T-helper 1 cell treated with Interleukin-12 subunit alpha and Interleukin-12 subunit beta and Interleukin-4 antibody, amounts not matched to agents 30 μg/mL and 1 μg/mL, for 36 hours (primary cell): ENCODE results near the gene ARHGAP40.

Experiments
- H3K27ac Mint-ChIP-seq: one replicate; pipeline ENCODE4 v1.8.0; 2021; ENCODE audit warnings: mild to moderate bottlenecking, mixed read lengths
- H3K27me3 Mint-ChIP-seq: one replicate; pipeline ENCODE4 v1.8.0; 2021; ENCODE audit warnings: low read depth, mixed read lengths
- H3K36me3 Mint-ChIP-seq: one replicate; pipeline ENCODE4 v1.8.0; 2021; ENCODE audit warnings: low read depth, mixed read lengths
- H3K4me1 Mint-ChIP-seq: one replicate; pipeline ENCODE4 v1.8.0; 2021; ENCODE audit warnings: low read depth, mixed read lengths
- H3K4me3 Mint-ChIP-seq: one replicate; pipeline ENCODE4 v1.8.0; 2021; ENCODE audit warnings: mild to moderate bottlenecking, moderate library complexity, mixed read lengths
- H3K9me3 Mint-ChIP-seq: one replicate; pipeline ENCODE4 v1.8.0; 2021; ENCODE audit warnings: mixed read lengths

Gene ARHGAP40

GRCh38 chr20:38665094-38665493 lies 63.5 kb downstream of the ARHGAP40 start:
- Mint-ChIP-seq H3K27ac (no peak overlapping the region), H3K4me1 (no peaks in the 10 kb centered on the region), H3K36me3 (no peaks in the 10 kb centered on the region), H3K27me3 (peaks cover 39% of the 10 kb centered on the region), H3K4me3 (no peak overlapping the region), H3K9me3 (no peaks in the 10 kb centered on the region)

GRCh38 chr20:38665506-38666285 lies 64.1 kb downstream of the ARHGAP40 start:
- Mint-ChIP-seq H3K27ac (no peak overlapping the region), H3K4me3 (no peak overlapping the region), H3K36me3 (no peaks in the 10 kb centered on the region), H3K9me3 (no peaks in the 10 kb centered on the region), H3K4me1 (no peaks in the 10 kb centered on the region), H3K27me3 (peaks cover 37% of the 10 kb centered on the region)

GRCh38 chr20:38667417-38667956 lies 65.9 kb downstream of the ARHGAP40 start:
- Mint-ChIP-seq H3K27ac (no peak overlapping the region), H3K4me1 (no peaks in the 10 kb centered on the region), H3K36me3 (no peaks in the 10 kb centered on the region), H3K9me3 (no peaks in the 10 kb centered on the region), H3K4me3 (no peak overlapping the region), H3K27me3 (peaks cover 49% of the 10 kb centered on the region)

- H3K27me3 Mint-ChIP-seq: peaks cover 52% of the 10 kb centered on the region
- no peak overlapping the region for H3K4me3 Mint-ChIP-seq
- no peak overlapping the region for H3K27ac Mint-ChIP-seq
- no peaks in the 10 kb centered on the region for H3K9me3 Mint-ChIP-seq
- peaks cover 7% of the 10 kb centered on the region for H3K4me1 Mint-ChIP-seq
- no peaks in the 10 kb centered on the region for H3K36me3 Mint-ChIP-seq
These were observed 68.1 kb downstream of the ARHGAP40 start for GRCh38 chr20:38669688-38670087.

GRCh38 chr20:38670786-38671185 lies 69.2 kb downstream of the ARHGAP40 start:
- H3K4me1 Mint-ChIP-seq: peaks cover 7% of the 10 kb centered on the region
- no peaks in the 10 kb centered on the region for H3K36me3 Mint-ChIP-seq
- H3K27me3 Mint-ChIP-seq: peaks cover 60% of the 10 kb centered on the region
- H3K9me3 Mint-ChIP-seq: no peaks in the 10 kb centered on the region
- H3K4me3 Mint-ChIP-seq: no peak overlapping the region
- no peak overlapping the region for H3K27ac Mint-ChIP-seq

- H3K9me3 Mint-ChIP-seq: no peaks in the 10 kb centered on the region
- no peaks in the 10 kb centered on the region for H3K36me3 Mint-ChIP-seq
- peaks cover 56% of the 10 kb centered on the region for H3K27me3 Mint-ChIP-seq
- H3K4me3 Mint-ChIP-seq: no peak overlapping the region
- H3K27ac Mint-ChIP-seq: no peak overlapping the region
- H3K4me1 Mint-ChIP-seq: peaks cover 7% of the 10 kb centered on the region
These were observed 69.6 kb downstream of the ARHGAP40 start for GRCh38 chr20:38671186-38671585.

- H3K27me3 Mint-ChIP-seq: peaks cover 55% of the 10 kb centered on the region
- H3K9me3 Mint-ChIP-seq: no peaks in the 10 kb centered on the region
- H3K4me3 Mint-ChIP-seq: no peak overlapping the region
- no peaks in the 10 kb centered on the region for H3K36me3 Mint-ChIP-seq
- H3K4me1 Mint-ChIP-seq: peaks cover 7% of the 10 kb centered on the region
- no peak overlapping the region for H3K27ac Mint-ChIP-seq
These were observed 70.2 kb downstream of the ARHGAP40 start for GRCh38 chr20:38671701-38672292.

GRCh38 chr20:38672504-38672903 lies 70.9 kb downstream of the ARHGAP40 start:
- Mint-ChIP-seq H3K27ac (no peak overlapping the region), H3K9me3 (no peaks in the 10 kb centered on the region), H3K36me3 (no peaks in the 10 kb centered on the region), H3K4me3 (no peak overlapping the region), H3K27me3 (peaks cover 54% of the 10 kb centered on the region), H3K4me1 (peaks cover 7% of the 10 kb centered on the region)

GRCh38 chr20:38673261-38673660 lies 71.7 kb downstream of the ARHGAP40 start:
- H3K27me3 Mint-ChIP-seq: peaks cover 48% of the 10 kb centered on the region
- peaks cover 7% of the 10 kb centered on the region for H3K4me1 Mint-ChIP-seq
- H3K9me3 Mint-ChIP-seq: no peaks in the 10 kb centered on the region
- peak overlapping the region; percentile 86 for H3K4me3 Mint-ChIP-seq
- H3K27ac Mint-ChIP-seq: no peak overlapping the region
- no peaks in the 10 kb centered on the region for H3K36me3 Mint-ChIP-seq

GRCh38 chr20:38673725-38674091 lies 72.1 kb downstream of the ARHGAP40 start:
- Mint-ChIP-seq H3K4me1 (peaks cover 7% of the 10 kb centered on the region), H3K9me3 (no peaks in the 10 kb centered on the region), H3K4me3 (peak overlapping the region; percentile 86), H3K36me3 (no peaks in the 10 kb centered on the region), H3K27me3 (peaks cover 48% of the 10 kb centered on the region), H3K27ac (peak overlapping the region; percentile 75)

GRCh38 chr20:38674092-38674764 lies 72.6 kb downstream of the ARHGAP40 start:
- Mint-ChIP-seq H3K4me3 (peak overlapping the region; percentile 86), H3K27ac (peak overlapping the region; percentile 57), H3K4me1 (peaks cover 7% of the 10 kb centered on the region), H3K27me3 (peaks cover 44% of the 10 kb centered on the region), H3K9me3 (no peaks in the 10 kb centered on the region), H3K36me3 (no peaks in the 10 kb centered on the region)

- peaks cover 39% of the 10 kb centered on the region for H3K27me3 Mint-ChIP-seq
- peak overlapping the region; percentile 79 for H3K4me3 Mint-ChIP-seq
- H3K9me3 Mint-ChIP-seq: no peaks in the 10 kb centered on the region
- H3K4me1 Mint-ChIP-seq: peaks cover 7% of the 10 kb centered on the region
- no peak overlapping the region for H3K27ac Mint-ChIP-seq
- H3K36me3 Mint-ChIP-seq: no peaks in the 10 kb centered on the region
These were observed 73.1 kb downstream of the ARHGAP40 start for GRCh38 chr20:38674765-38675133.

- Mint-ChIP-seq H3K27me3 (peaks cover 33% of the 10 kb centered on the region), H3K36me3 (no peaks in the 10 kb centered on the region), H3K9me3 (no peaks in the 10 kb centered on the region), H3K4me3 (no peak overlapping the region), H3K27ac (no peak overlapping the region), H3K4me1 (peaks cover 7% of the 10 kb centered on the region)
These were observed 75.0 kb downstream of the ARHGAP40 start for GRCh38 chr20:38676576-38676975.

GRCh38 chr20:38680500-38681306 lies 79.1 kb downstream of the ARHGAP40 start:
- Mint-ChIP-seq H3K4me3 (no peak overlapping the region), H3K27ac (no peak overlapping the region), H3K4me1 (no peaks in the 10 kb centered on the region), H3K36me3 (no peaks in the 10 kb centered on the region), H3K9me3 (no peaks in the 10 kb centered on the region), H3K27me3 (peaks cover 14% of the 10 kb centered on the region)
